GM23248 (cell line): Measurements from ENCODE around the gene MPPED2.

Source experiments
- EZH2 ChIP-seq: fragments of 200-600 bp; sonication (generic); IDR thresholded peaks from 2 replicates; pipeline ENCODE4 v1.6.1; 2018; ENCODE audit warnings: antibody characterized with exemption, mild to moderate bottlenecking; ENCODE audit not compliant: insufficient read depth, poor library complexity, severe bottlenecking
- EZH2phosphoT487 ChIP-seq: fragments of 200-600 bp; sonication (generic); IDR thresholded peaks from 2 replicates; pipeline ENCODE4 v1.6.1; 2018; ENCODE audit warnings: antibody characterized with exemption, moderate library complexity, mild to moderate bottlenecking, low read depth; ENCODE audit not compliant: insufficient read depth

DNA sequence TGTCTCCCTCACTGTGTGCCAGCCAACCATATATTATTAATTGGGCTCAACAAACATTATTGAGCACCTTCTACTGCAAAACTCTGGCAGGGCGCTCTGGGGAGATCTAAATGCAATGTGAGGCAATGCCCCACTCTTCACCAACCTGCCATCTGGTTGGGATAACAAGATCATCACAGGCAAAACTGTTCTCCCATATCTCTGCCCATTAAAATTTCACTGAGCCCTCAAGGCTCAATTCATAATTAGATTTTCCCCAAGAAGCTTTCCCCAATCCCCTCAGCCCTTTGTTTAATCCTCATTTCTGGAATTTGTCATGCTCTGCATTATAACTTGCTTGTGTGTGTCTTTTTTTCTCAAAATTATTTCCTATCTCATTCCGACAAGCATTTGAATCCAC, 156.6 kb downstream of the MPPED2 start:
- TF ChIP-seq EZH2 (no peak), EZH2phosphoT487 (no peak)
